Measurements from ENCODE around the gene WDR7.

WDR7 gene

DNA sequence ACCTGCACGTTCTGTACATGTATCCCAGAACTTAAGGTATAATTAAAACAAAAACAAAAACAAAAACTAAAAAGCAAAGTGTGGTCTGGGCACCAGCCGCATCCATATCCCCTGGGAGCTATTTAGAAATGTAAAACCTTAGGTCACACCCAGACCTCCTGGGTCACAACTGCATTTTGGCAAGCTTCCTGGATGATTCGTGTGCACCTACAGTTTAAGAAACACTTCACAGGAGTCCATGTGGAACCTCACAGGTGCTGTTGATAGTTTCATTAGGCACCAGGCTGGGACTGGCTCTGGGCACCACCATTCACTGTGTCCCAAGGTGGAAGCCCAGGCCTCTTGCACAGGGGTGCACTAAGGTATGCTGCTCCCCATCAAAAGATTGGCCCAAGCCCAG lies 392.1 kb downstream of the WDR7 start:
- DNase-seq (ENCODE audit: low read depth): no peak

DNA sequence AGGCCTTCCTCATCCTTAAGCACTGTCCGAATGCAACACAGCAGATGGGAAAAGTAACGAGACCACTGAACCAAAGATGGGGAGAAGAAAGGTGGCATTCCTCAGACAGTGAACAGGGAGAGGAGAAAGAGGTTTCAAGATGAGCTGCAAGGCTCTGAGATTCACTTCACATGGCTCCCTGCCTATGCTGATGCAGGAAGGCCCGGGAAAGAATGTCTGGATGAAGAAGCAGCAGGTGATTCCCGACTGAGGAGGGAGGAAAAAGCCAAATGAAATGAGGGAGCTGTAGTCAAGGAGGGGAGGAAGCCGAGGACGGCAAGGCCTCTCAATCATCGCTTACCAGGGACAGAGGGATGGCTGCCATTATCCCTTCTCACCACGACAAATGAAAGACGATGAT lies 397.2 kb downstream of the WDR7 start:
- no peak for DNase-seq (ENCODE audit: low read depth)

DNA sequence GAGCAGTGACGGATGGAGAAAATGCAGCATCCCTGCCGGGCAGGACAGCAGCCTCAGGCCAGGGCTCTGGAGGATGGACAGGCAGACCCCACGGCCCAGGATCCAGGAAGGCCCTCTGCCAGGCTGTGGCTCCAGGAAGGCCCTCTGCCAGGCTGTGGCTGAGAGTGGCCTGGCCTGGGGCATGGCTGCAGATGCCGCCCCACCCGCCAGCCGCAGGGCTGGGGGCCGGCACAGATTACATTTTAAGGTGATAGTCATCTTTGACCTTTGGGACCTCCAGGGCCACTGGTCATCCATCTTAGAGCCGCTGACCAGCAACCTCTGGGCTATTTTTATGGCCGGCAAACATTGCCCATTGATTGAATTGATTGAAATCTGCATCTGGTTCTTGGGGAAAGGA lies 397.7 kb downstream of the WDR7 start:
- no peak for DNase-seq (ENCODE audit: low read depth)

DNA sequence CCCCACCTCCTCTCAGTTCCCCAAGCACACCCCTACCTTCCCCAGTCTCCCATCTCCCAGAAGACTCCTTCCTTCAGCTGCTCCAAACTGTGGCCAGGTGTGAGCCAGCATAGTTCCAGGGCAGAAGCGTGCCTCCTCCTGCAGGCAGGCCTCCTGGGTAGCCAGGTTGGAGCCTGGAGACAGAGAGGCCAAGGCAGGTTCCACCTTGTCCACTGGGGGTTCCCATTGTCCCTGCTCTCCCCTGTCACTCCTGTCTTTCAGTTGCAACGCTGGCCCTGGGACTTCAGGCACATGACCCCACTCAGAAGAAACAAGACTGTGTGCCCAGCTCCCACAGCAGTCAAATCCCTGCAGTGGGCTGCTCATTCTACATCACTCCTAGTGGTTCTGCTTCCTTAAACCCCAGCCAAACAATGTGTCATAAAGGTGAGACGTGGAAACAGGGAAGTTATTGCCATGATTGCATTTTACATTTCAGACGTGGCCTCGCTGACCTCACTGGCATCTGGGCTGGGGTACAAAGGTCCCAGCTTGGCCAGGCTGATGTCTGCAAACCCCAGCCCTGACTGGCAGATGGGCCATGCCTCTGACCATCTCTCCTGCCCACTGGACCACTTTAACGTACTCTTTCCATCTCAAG lies 399.3 kb downstream of the WDR7 start:
- DNase-seq (ENCODE audit: low read depth): no peak

DNA sequence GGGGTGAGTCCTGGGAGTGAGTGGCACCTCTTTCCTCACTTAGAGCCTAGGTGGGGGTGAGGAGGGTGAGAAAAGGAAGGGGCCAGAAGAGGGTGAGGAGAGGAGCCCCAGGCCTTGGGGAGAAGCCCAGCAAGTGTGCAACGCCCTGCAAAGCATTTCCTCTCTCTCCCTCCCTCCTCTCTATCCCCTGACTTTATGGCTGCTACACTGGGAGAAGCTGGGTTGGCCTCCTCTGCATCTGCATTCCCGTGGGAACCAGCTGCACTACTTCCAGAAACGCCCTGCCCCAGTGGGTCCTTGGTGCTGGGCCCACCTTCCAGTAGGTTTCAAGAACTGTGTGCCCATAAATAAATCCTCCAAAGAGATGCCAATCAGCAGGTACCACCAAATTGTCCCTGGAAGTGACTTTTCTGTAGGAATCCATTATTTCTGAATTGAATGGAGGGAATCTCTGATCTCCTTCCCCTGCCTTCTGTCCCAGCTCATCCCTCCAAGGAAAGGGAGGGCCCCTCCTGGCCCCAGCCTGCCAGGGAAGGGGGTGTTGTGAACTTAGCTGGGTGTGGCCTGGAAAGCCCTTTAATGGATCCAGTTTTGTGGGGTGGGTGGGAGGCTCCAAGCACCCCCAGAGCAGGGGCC lies 400.0 kb downstream of the WDR7 start:
- DNase-seq (ENCODE audit: low read depth): no peak

DNA sequence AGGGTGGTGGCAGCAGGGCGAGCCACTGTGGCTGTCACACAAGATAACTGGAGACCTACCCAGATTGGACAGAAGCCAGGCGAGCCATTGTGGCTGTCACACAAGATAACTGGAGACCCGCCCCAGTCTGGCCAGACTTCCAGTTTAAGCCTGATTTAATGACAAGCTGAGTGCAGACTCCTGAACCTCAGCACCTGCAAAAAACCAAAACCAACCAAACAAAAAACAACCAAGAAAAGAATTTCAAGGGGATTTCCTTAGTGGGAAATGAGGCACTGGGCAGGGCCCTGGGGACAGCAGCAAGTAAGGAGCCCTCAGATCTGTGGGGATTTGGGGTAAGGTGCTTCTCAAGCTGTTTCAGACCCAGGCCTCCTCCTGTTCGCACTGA lies 400.5 kb downstream of the WDR7 start:
- DNase-seq (ENCODE audit: low read depth): no peak

DNA sequence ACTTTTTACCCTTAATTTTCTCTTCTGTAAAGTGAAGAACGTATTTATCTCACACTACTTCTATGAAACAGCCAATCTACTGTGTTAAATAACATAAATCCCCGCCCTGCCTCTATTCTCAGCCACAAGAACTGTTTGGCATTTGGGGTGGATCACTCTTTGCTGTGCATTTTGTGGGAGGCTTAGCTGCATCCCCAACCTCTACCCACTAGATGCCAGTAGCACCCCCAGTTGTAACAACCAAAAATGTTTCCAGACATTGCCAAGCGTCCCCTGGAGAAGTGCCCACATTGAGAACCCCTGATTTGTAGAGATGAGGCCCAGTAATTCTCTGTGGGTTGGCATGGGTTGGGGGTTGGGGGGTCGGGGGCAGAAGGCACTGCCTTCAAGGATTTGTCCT lies 401.0 kb downstream of the WDR7 start:
- DNase-seq (ENCODE audit: low read depth): no peak

DNA sequence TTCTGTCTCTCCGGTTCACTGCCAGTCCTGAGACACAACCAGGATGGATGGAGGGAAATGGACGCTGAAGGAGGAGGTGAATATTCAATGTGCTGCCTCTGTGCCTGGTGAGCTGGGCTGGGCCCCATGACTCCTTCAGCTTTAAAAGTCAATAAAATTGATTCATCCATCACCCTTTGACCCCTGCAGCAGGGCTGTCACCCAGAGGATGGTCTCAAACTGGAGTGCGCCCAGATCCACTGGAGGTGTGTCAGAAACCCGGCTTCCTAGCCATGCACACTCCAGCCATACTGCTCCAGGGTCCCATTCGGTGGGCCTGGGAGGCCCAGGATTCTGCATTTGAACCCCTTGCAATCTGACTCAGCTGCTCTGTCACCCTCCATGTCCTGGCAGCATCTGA lies 401.6 kb downstream of the WDR7 start:
- DNase-seq (ENCODE audit: low read depth): no peak

DNA sequence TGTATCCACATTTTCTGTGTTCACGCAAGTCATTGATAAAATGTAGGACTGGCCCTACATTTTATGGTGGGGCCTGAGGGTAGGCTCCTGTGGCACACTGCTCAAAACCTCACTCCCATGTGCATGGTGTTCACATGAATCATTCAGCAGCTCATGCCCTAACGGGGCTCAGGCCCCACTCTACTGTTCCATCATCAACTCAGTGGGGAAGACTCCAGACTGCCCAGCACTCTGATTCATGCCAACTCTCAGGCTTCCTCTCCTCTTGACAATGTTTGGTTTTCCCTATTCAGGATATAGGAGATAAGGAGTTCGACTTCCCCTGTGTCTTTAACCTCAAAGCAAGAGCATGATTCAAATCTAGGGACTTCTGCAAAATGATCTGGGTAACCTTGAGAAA lies 403.7 kb downstream of the WDR7 start:
- DNase-seq (ENCODE audit: low read depth): no peak

DNA sequence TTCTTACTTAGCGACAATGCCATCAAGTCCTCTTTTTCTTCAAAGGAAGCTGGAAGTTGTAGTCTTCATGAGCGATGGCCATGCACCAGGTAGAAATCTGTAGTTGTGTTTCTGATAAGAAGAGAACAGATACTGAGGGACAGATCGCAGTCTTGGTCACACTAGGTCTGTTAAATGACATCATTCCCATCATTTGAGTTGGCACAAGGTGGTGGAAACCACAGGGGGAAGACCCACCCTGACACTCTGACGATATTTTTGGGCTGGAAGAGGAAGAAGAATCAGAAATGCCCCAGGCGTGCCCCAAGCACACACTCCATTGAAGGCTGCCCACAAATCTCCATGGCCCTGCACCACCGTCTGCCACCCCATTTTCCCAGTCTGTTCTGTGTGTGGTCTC lies 406.7 kb downstream of the WDR7 start:
- no peak for DNase-seq (ENCODE audit: low read depth)

DNA sequence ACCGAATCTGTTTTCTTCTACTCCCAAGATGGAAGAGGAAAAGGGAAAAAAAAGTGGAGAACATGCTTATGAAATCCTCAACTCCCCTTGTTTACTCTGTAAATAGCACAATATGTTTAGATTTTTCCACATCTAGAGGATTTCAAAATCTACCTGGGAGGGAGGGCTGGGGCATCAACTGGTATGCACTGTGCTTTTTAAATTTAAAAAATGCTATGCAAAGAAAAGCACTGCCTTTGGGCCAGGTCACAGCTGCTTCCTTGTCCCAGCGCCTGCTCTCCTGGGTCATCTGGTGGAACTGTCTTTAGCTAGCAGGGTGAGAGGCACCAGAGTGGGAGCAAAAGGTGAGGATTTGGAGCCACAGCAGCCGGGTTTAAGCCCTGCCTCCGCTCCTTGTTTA lies 407.6 kb downstream of the WDR7 start:
- DNase-seq (ENCODE audit: low read depth): no peak

DNA sequence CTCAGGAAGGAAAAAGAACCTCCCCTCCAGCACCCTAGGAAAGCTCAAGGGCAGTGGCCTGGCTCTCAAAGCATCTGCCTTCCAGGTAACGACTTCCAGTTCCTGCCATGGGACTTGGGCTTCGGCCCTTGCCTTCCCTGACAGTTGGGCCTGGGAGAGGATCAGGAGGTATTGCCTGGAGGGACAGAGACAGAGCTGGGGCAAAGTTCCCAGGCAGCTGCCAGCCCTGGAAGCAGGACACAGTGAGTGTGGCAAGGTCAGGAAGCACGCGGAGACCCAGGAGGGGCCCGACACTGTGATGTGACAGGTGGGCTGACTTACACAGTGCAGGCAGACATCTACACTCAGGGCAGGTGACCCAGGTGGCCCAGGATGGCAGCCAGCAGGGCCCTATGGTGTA lies 408.2 kb downstream of the WDR7 start:
- no peak for DNase-seq (ENCODE audit: low read depth)

DNA sequence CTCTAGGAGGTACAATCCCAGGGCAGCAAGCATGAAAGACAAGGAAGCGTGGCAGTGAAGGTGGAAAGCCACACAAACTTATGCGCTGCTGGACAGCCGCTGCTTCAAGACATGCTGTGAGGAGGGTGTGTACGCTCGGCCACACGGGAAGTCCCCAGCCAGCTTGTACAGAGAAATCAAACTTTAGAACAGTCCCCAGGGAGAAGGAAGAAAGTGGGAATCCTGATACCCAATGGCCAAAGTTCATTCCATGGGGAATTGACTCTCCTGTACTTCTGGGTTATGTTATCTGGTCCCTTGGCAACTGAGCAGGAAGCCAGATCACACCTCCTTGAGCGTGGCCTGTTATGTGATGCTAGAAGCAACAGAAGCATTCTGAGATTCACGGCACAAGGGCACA lies 409.7 kb downstream of the WDR7 start:
- DNase-seq (ENCODE audit: low read depth): no peak

DNA sequence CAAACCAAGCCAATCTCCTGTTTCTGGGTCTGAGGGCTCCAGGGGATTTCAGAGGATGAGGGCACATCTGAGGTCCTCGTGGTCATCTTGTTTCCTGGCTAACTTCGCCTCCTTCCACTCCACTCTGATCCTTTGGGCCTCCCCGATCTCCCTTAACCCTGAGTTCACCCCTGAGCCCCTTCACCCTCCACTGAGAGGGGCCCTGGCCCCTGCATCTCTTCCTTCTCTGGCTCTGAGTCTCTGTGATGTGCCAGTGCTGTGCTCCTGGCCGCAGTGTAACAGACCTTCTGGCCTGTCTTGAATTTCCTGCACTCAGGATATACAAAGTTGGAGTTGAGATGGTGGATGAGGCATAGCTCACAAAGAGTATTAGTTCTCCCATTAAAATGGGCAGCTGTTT lies 411.0 kb downstream of the WDR7 start:
- DNase-seq (ENCODE audit: low read depth): no peak

DNA sequence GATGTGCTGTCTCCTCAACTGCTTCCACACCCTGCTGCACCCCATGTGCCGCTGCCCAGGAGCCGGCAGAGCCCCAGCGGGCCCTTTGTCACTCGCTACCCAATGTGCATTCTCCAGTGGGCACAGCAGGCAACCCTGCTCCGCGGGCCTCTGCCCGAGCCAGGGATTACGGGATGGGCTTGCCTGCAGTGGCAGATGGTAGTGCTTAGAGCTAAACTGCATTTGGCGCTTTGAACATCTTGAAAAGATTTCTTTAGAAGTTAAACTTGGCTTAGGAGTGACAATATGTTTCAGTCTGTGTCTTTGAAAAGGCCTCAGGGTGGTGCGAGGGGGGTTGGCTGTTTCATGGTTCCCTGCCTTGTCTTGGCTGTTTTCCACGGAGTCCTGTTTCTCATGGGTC lies 411.7 kb downstream of the WDR7 start:
- no peak for DNase-seq (ENCODE audit: low read depth)

DNA sequence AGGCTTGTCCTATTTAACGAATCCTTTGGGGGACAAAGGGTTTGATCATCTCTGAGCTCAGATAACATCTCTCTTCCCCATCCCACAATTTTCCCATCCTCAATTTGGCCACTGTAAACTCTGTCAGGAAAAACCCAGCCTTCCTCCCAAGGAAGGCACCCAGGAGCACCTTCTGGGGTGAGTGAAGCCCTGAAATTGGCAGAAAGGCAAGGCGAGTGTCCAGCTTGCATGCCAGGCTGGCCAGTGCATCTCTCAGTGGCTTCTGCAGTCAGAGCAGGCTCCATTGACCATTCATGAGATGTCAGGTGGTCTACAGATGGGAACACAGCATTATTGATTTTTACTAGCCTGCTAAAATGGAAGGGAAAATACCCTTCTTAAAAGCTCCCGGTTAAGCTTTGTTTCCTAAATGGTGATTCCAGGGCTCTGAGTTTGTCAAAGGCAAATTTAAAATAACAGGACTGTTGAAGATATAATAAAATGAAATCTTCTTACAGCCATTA lies 412.5 kb downstream of the WDR7 start:
- no peak for DNase-seq (ENCODE audit: low read depth)

DNA sequence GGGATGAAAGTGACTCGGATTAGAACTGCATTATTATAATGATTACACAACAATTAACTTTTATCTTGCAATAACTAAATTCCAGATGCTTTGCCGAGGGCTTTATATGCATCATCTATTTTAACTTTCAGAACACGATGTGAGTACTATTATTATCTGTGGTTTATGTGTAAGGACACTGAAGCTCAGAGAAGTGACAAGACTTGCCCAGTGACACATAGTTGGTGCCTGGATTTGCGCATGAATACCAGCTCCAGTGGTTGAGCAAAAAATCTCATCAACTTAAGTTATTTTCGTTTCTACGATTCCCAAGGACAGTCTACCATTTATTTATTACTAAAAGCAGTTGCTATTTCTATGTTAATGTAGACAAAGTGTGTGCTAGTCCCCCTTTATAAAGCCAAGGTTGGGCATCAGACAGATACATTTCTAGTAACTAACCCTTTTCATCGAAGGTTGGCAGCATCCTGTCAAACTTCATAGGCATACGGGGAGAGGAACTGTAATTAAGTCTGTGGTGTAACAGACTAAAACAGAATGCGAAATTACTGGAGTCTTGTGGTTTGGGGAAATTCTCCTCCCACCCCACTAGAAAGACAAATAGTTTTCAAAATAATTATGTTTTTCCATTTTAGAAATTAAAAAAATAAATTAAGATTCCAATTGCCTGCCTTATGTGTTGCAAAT lies 422.5 kb downstream of the WDR7 start:
- no peak for DNase-seq (ENCODE audit: low read depth)

DNA sequence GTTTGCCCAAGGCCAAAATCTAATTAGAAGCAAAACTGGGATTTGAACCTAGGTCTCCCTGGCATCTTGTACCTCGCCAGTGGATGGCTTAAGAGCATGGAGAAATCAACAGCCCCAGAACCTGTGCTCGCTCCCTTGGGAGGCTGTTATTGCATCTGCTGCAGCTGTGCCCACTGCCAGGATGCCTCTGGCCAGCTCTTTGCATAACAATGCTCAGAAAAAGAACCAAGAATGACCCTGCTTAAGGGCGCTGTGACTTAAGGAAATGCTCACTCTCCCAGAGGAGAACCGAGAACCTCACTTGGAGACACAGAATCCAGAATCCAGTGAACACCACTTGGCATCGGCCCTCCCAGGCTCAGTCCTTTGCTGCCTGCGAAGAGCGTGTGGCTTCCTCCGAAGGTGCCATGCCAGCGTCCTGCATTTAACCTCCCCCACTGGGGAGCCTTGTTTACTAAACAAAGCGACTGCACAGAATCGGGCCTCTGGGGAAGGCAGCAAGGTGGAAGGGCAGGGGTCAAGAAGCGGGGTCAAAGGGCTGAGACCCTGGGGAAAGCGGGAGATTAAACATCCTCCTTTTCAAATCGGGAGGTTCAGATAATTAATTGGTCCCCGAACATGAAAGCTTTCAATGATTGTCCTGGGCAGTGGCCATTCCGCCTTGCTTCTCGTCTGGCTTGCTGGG lies 424.7 kb downstream of the WDR7 start:
- no peak for DNase-seq (ENCODE audit: low read depth)

DNA sequence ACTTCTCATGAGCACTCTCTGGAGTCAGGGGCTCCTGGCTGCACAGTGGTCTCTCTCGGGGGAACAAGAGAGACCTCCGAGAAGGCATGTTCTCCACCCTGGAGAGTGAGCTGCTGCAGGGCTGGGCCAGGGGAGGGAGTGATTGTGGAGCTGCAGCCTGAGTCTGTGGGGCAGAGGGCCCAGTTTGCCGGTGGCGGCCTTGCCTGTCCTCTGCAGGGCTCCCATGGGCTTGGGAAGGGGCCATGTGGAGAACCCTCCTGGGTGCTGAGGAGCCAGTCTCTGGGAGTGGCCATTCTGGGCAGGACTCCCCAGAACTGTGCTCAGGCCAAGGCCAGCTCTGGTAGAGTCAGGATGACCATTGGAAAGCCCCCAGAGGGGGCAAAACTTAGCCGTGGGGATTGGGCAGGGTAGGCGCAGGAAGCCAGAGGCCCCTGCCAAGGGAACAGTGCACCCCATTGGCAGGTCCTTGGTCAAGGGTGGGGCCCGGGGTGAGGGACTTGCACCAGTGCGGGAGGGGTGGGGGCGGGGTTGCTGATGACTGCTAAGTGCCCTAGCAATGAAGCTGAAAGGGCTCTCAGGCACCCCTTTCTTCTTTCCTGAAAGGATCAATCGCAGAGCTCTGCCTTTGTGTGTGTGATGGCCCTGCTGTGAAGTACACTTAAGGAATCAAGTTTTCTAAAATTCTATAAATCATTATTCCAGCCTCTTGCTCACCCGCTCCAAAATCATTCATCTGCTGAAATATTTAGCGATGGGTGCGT lies 426.0 kb downstream of the WDR7 start:
- no peak for DNase-seq (ENCODE audit: low read depth)

DNA sequence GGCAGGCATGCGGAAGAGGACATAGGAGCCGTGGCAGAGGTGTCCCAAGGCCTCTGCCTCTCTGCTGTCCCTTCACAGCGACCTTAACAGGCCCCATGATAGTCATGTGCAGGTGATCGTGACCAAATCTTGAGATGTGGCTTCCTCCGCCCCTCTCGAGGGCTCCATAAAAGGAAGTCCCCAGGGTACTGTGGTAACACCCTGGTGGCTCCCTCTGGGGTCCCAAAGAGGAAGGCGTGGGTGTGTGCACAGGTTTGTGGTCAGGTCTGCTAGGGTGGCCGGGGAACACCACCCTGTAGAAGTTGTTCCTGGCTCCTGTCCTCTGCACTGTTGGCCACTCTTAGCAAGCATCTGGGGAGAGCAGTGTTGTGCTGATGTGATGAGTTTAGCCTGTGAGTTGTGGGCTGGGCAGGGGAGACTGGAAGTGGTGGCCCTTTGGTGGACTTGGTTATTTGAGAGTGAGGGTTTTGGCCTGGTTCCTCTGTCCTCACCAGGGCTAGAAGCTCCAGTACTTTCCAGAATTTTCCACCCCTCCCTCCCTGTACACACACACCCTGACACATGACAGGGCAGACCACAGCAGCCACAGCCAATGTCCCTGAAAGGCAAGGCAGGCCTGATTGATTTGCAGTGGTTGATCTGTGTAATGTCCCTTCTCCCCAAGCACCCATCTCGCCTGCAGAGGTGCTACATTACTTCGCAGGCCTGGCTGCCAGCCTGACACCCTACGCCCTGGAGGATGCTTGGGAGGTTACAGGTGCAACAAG lies 426.8 kb downstream of the WDR7 start:
- no peak for DNase-seq (ENCODE audit: low read depth)

DNA sequence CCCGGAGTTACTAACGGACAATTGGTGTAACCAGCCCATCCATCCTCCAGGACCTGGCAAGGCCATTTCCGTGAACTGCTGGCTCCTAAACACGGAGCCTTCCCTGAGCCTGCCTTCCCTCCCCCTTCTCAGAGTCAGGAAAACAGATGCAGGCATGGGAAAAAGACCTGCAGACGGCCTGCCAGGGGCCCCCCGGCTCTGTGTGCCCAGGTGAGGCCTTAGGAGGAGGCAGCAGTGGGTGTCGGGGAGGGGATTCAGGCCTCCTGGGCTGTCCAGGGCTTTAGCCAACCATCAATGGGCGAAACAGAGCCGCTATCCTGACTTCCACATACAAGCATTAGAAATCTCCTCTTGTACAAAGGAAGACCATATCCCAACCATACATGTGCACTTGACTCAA lies 427.5 kb downstream of the WDR7 start:
- DNase-seq (ENCODE audit: low read depth): no peak
